GM19099 (cell line): ENCODE results near the gene IGF2R.

Experiments used
- POLR2A ChIP-seq: IDR thresholded peaks from 3 replicates; pipeline ENCODE4 v1.6.1; 2011; ENCODE audit warnings: low read depth; ENCODE audit not compliant: insufficient read length; ENCODE audit errors: extremely low read depth

Gene IGF2R

GRCh38 chr6:159998538-159998937, 29.7 kb downstream of the IGF2R start:
- no peak for TF ChIP-seq POLR2A

GRCh38 chr6:159999240-159999671, 30.4 kb downstream of the IGF2R start:
- TF ChIP-seq POLR2A = no peak

GRCh38 chr6:160000280-160000704, 31.4 kb downstream of the IGF2R start:
- no peak for TF ChIP-seq POLR2A

GRCh38 chr6:160002882-160003281, 34.0 kb downstream of the IGF2R start:
- no peak for TF ChIP-seq POLR2A

- TF ChIP-seq POLR2A = no peak
Observed at GRCh38 chr6:160004018-160004417, 35.1 kb downstream of the IGF2R start.

- TF ChIP-seq POLR2A = no peak
Observed at GRCh38 chr6:160004419-160005175, 35.7 kb downstream of the IGF2R start.

GRCh38 chr6:160005211-160005610, 36.3 kb downstream of the IGF2R start:
- no peak for TF ChIP-seq POLR2A

- TF ChIP-seq POLR2A = no peak
Observed at GRCh38 chr6:160005861-160006540, 37.1 kb downstream of the IGF2R start.

GRCh38 chr6:160007145-160007544, 38.3 kb downstream of the IGF2R start:
- TF ChIP-seq POLR2A = no peak

GRCh38 chr6:160007611-160008010, 38.7 kb downstream of the IGF2R start:
- TF ChIP-seq POLR2A = no peak

- no peak for TF ChIP-seq POLR2A
Observed at GRCh38 chr6:160010067-160010466, 41.2 kb downstream of the IGF2R start.

- no peak for TF ChIP-seq POLR2A
Observed at GRCh38 chr6:160013987-160014868, 45.3 kb downstream of the IGF2R start.

GRCh38 chr6:160014869-160015182, 45.9 kb downstream of the IGF2R start:
- TF ChIP-seq POLR2A = no peak

- TF ChIP-seq POLR2A = no peak
Observed at GRCh38 chr6:160015778-160016684, 47.1 kb downstream of the IGF2R start.

- TF ChIP-seq POLR2A = no peak
Observed at GRCh38 chr6:160022101-160022500, 53.2 kb downstream of the IGF2R start.

GRCh38 chr6:160022793-160023192, 53.9 kb downstream of the IGF2R start:
- no peak for TF ChIP-seq POLR2A
